ENCODE data around the gene NTNG1. TPM values are rescaled to one million over a fixed set of nuclear protein-coding genes. Genes with fewer than 3 reads are reported as not detected.
A peak's percentile ranks its signal among the peaks of the same experiment; 100 is the strongest.

The NTNG1 gene
- total RNA-seq, 2 donors from 2014 or later = 2.5 to 2.6 TPM

DNA sequence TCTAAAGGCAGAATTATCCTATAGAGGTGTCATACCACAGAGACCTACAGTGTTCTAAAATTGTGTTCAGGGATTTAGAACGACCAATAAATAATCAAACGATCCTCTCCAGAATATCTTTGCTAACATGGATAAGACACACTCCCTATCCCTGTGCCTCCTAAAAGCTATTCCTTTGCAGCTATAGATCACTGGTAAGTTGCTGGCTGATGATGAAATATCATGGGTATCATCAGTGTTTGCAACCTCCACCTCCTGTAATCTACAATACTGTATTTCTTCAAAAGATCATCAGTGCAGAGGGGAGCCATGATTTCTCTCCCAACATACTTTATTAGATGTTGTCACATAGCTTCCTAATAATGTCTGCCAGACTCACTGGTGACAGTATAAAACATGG is 201.9 kb downstream of the NTNG1 start:
- WGBS, 2 experiments (ENCODE audit: insufficient coverage in 1 of 2, insufficient read length in 1 of 2) = 95 to 100% methylated on average over 2 of the region's 2 CpGs
- Histone ChIP-seq H3K4me3 (ENCODE audit: low read length) (no peak overlapping the region), H3K36me3 (ENCODE audit: control insufficient read depth, insufficient read depth, low read length) (no peaks in the 10 kb centered on the region), H3K9ac (ENCODE audit: extremely low read depth, low read length, poor library complexity, severe bottlenecking) (no peak overlapping the region), H3K27ac (ENCODE audit: low read depth, low read length) (no peak overlapping the region), H3K9me3 (ENCODE audit: control insufficient read depth, low read length) (no peaks in the 10 kb centered on the region), H3K27me3 (ENCODE audit: control insufficient read depth, insufficient read depth, low read length, poor library complexity, severe bottlenecking) (no peaks in the 10 kb centered on the region), H3K4me1 (ENCODE audit: control insufficient read depth, insufficient read depth, low read length) (no peaks in the 10 kb centered on the region)
- Mint-ChIP-seq H3K36me3 (ENCODE audit: low read depth) (no peaks in the 10 kb centered on the region), H3K4me3 (no peak overlapping the region), H3K27me3 (ENCODE audit: insufficient read depth) (no peaks in the 10 kb centered on the region), H3K9me3 (no peaks in the 10 kb centered on the region), H3K27ac (no peak overlapping the region), H3K4me1 (peaks cover 20% of the 10 kb centered on the region)
- TF ChIP-seq, protein P1, sequence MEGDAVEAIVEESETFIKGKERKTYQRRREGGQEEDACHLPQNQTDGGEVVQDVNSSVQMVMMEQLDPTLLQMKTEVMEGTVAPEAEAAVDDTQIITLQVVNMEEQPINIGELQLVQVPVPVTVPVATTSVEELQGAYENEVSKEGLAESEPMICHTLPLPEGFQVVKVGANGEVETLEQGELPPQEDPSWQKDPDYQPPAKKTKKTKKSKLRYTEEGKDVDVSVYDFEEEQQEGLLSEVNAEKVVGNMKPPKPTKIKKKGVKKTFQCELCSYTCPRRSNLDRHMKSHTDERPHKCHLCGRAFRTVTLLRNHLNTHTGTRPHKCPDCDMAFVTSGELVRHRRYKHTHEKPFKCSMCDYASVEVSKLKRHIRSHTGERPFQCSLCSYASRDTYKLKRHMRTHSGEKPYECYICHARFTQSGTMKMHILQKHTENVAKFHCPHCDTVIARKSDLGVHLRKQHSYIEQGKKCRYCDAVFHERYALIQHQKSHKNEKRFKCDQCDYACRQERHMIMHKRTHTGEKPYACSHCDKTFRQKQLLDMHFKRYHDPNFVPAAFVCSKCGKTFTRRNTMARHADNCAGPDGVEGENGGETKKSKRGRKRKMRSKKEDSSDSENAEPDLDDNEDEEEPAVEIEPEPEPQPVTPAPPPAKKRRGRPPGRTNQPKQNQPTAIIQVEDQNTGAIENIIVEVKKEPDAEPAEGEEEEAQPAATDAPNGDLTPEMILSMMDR (conservative IDR thresholded peaks at IDR 0.05) = no peak
- DNase-seq = no peak

DNA sequence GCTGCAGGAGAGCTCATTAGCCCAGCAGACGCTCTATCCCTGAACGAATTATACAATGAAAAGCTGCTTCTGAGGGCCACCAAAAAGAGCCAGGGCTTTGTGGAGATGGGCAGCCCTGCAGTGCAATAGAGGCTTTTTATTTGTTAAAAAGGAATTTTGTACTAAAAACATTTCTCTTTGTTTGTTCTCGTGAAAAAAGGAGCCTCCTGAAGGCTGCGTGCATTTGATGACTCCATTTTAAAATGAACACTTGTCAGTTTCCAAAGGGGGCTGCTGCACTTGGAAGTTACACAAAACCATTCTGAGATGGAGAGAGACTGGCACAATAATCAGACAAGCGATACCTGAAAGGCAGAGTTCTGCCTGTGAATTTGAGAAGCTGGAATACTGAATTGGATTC is 202.8 kb downstream of the NTNG1 start:
- Histone ChIP-seq H3K27ac (ENCODE audit: low read depth, low read length) (peak overlapping the region; percentile 29), H3K36me3 (ENCODE audit: control insufficient read depth, insufficient read depth, low read length) (no peaks in the 10 kb centered on the region), H3K9ac (ENCODE audit: extremely low read depth, low read length, poor library complexity, severe bottlenecking) (no peak overlapping the region), H3K4me3 (ENCODE audit: low read length) (no peak overlapping the region), H3K4me1 (ENCODE audit: control insufficient read depth, insufficient read depth, low read length) (no peaks in the 10 kb centered on the region), H3K27me3 (ENCODE audit: control insufficient read depth, insufficient read depth, low read length, poor library complexity, severe bottlenecking) (no peaks in the 10 kb centered on the region), H3K9me3 (ENCODE audit: control insufficient read depth, low read length) (no peaks in the 10 kb centered on the region)
- DNase-seq = no peak
- Mint-ChIP-seq H3K4me3 (no peak overlapping the region), H3K36me3 (ENCODE audit: low read depth) (no peaks in the 10 kb centered on the region), H3K27me3 (ENCODE audit: insufficient read depth) (no peaks in the 10 kb centered on the region), H3K4me1 (peaks cover 20% of the 10 kb centered on the region), H3K9me3 (no peaks in the 10 kb centered on the region), H3K27ac (no peak overlapping the region)
- WGBS, 2 experiments (ENCODE audit: insufficient coverage in 1 of 2, insufficient read length in 1 of 2) = 88 to 93% methylated on average over 3 to 5 of the region's 5 CpGs
- TF ChIP-seq, protein P1 (conservative IDR thresholded peaks at IDR 0.05) = no peak

DNA sequence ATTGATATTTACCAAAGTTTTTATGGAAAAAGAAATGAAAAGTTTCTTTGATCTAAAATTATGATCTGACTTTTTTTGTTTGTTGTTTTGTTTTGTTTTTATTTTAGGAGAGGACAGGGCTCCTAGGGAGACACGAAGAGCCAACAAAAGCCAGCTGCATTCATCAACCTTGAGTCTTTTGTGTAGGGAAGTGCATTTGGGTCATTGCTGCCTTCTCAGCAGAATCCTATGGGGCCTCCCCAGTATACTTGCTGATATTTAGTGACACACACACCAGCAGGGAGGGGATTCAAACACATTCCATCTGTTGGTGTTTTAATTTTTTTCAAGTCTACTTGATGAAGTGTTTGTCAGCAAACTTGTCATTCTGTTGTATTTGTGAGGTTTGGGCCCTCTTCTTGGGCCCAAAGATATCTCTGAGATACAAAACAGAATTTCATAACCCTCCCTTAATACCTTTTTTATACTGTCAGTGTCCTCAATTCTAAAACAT is 203.5 kb downstream of the NTNG1 start:
- Mint-ChIP-seq H3K36me3 (ENCODE audit: low read depth) (no peaks in the 10 kb centered on the region), H3K27me3 (ENCODE audit: insufficient read depth) (no peaks in the 10 kb centered on the region), H3K9me3 (no peaks in the 10 kb centered on the region), H3K27ac (no peak overlapping the region), H3K4me1 (peaks cover 20% of the 10 kb centered on the region), H3K4me3 (no peak overlapping the region)
- H3K27ac ChIP-seq (ENCODE audit: low read depth, low read length) = peak overlapping the region; percentile 29
- no peak overlapping the region for H3K9ac ChIP-seq (ENCODE audit: extremely low read depth, low read length, poor library complexity, severe bottlenecking)
- no peaks in the 10 kb centered on the region for H3K9me3 ChIP-seq (ENCODE audit: control insufficient read depth, low read length)
- no peak for DNase-seq
- TF ChIP-seq, protein P1 (conservative IDR thresholded peaks at IDR 0.05) = no peak
- no peak overlapping the region for H3K4me3 ChIP-seq (ENCODE audit: low read length)
- 33 to 50% methylated on average over 1 of the region's 1 CpG for WGBS, 2 experiments (ENCODE audit: insufficient coverage in 1 of 2, insufficient read length in 1 of 2)
- H3K4me1 ChIP-seq (ENCODE audit: control insufficient read depth, insufficient read depth, low read length) = no peaks in the 10 kb centered on the region
- H3K36me3 ChIP-seq (ENCODE audit: control insufficient read depth, insufficient read depth, low read length) = no peaks in the 10 kb centered on the region
- no peaks in the 10 kb centered on the region for H3K27me3 ChIP-seq (ENCODE audit: control insufficient read depth, insufficient read depth, low read length, poor library complexity, severe bottlenecking)
